RWPE2 (cell line): ENCODE measurements around the gene ZEB2.

Experiments
- ATAC-seq: fragments of 200-7000 bp; cut with Tn5 transposase; 3 replicates; pipeline ENCODE4 v1.9.1; 2021; ENCODE audit warnings: low read depth
- DNase-seq: peaks from one replicate; pipeline ENCODE4 v3.0.0-alpha.2; 2020; ENCODE audit warnings: low spot score
- H3K27ac ChIP-seq: fragments of 450-650 bp; 2 replicates; pipeline ENCODE4 v1.5.1; 2017; ENCODE audit warnings: mild to moderate bottlenecking; ENCODE audit not compliant: poor library complexity, severe bottlenecking
- H3K27me3 ChIP-seq: fragments of 250-450 bp; sonication (Bioruptor Pico); 2 replicates; pipeline ENCODE4 v1.5.1; 2021; ENCODE audit warnings: mild to moderate bottlenecking, moderate library complexity; ENCODE audit not compliant: insufficient read depth, poor library complexity, severe bottlenecking
- H3K36me3 ChIP-seq: fragments of 250-450 bp; sonication (Bioruptor Pico); 2 replicates; pipeline ENCODE4 v1.5.1; 2020; ENCODE audit warnings: low read depth, mild to moderate bottlenecking, moderate library complexity
- H3K4me1 ChIP-seq: fragments of 250-450 bp; sonication (Bioruptor Pico); 2 replicates; pipeline ENCODE4 v1.5.1; 2021; ENCODE audit warnings: mild to moderate bottlenecking, moderate library complexity; ENCODE audit not compliant: insufficient read depth, poor library complexity, severe bottlenecking
- H3K4me3 ChIP-seq: fragments of 250-450 bp; sonication (Bioruptor Pico); 2 replicates; pipeline ENCODE4 v1.5.1; 2021; ENCODE audit warnings: mild to moderate bottlenecking, moderate library complexity; ENCODE audit not compliant: severe bottlenecking
- H3K9me3 ChIP-seq: fragments of 250-450 bp; sonication (Bioruptor Pico); 2 replicates; pipeline ENCODE4 v1.5.1; 2021; ENCODE audit warnings: mild to moderate bottlenecking, moderate library complexity; ENCODE audit not compliant: severe bottlenecking
- CTCF ChIP-seq: fragments of 450-650 bp; IDR thresholded peaks from one replicate; pipeline ENCODE4 v1.5.1; 2017; ENCODE audit warnings: mild to moderate bottlenecking, moderate library complexity; ENCODE audit not compliant: poor library complexity, severe bottlenecking

ZEB2 gene

GRCh38 chr2:144383571-144384100, 136.3 kb downstream of the ZEB2 start:
- H3K4me3 ChIP-seq: no peak overlapping the region
- no peaks in the 10 kb centered on the region for H3K27me3 ChIP-seq
- no peaks in the 10 kb centered on the region for H3K4me1 ChIP-seq
- no peak overlapping the region for H3K27ac ChIP-seq
- no peak for DNase-seq
- no peak for ATAC-seq
- no peaks in the 10 kb centered on the region for H3K9me3 ChIP-seq
- TF ChIP-seq CTCF: no peak
- no peaks in the 10 kb centered on the region for H3K36me3 ChIP-seq

GRCh38 chr2:144382849-144383248, 137.1 kb downstream of the ZEB2 start:
- no peaks in the 10 kb centered on the region for H3K4me1 ChIP-seq
- no peaks in the 10 kb centered on the region for H3K27me3 ChIP-seq
- ATAC-seq: no peak
- no peak overlapping the region for H3K27ac ChIP-seq
- no peak for DNase-seq
- no peak for TF ChIP-seq CTCF
- H3K9me3 ChIP-seq: no peaks in the 10 kb centered on the region
- H3K36me3 ChIP-seq: no peaks in the 10 kb centered on the region
- no peak overlapping the region for H3K4me3 ChIP-seq

- DNase-seq: no peak
Observed at GRCh38 chr2:144381716-144382115, 138.2 kb downstream of the ZEB2 start.

GRCh38 chr2:144379851-144380311, 140.0 kb downstream of the ZEB2 start:
- no peaks in the 10 kb centered on the region for H3K27me3 ChIP-seq
- TF ChIP-seq CTCF: no peak
- no peak overlapping the region for H3K4me3 ChIP-seq
- H3K4me1 ChIP-seq: no peaks in the 10 kb centered on the region
- H3K9me3 ChIP-seq: no peaks in the 10 kb centered on the region
- no peaks in the 10 kb centered on the region for H3K36me3 ChIP-seq
- DNase-seq: no peak
- no peak for ATAC-seq
- H3K27ac ChIP-seq: no peak overlapping the region

More at GRCh38 chr2:144381716-144382115, 138.2 kb downstream of the ZEB2 start:
- no peaks in the 10 kb centered on the region for H3K9me3 ChIP-seq
- no peak for ATAC-seq
- H3K4me3 ChIP-seq: no peak overlapping the region
- no peak for TF ChIP-seq CTCF
- no peaks in the 10 kb centered on the region for H3K4me1 ChIP-seq
- no peaks in the 10 kb centered on the region for H3K36me3 ChIP-seq
- no peak overlapping the region for H3K27ac ChIP-seq
- H3K27me3 ChIP-seq: no peaks in the 10 kb centered on the region

GRCh38 chr2:144378551-144378950, 141.4 kb downstream of the ZEB2 start:
- Histone ChIP-seq H3K27ac (no peak overlapping the region), H3K9me3 (no peaks in the 10 kb centered on the region), H3K4me3 (no peak overlapping the region), H3K27me3 (no peaks in the 10 kb centered on the region), H3K4me1 (no peaks in the 10 kb centered on the region), H3K36me3 (no peaks in the 10 kb centered on the region)
- DNase-seq (no peak), ATAC-seq (no peak)
- no peak for TF ChIP-seq CTCF
